GM23338 (cell line): Measurements from ENCODE around the gene ZGPAT. TPM values are rescaled to one million over a fixed set of nuclear protein-coding genes. Genes with fewer than 3 reads are reported as not detected.

Experiments
- ATAC-seq: fragments of 200-7000 bp; cut with Tn5 transposase; 3 replicates; pipeline ENCODE4 v1.9.1; 2020
- DNase-seq: peaks from one replicate; pipeline ENCODE4 v3.0.0-alpha.2; 2015; ENCODE audit warnings: low spot score
- H2AFZ ChIP-seq: fragments of 200-600 bp; sonication (generic); 2 replicates; pipeline ENCODE4 v1.8.0; 2016; ENCODE audit warnings: antibody characterized with exemption, mild to moderate bottlenecking, moderate library complexity
- H3F3A ChIP-seq: fragments of 200-600 bp; sonication (generic); replicated peaks from 2 replicates; pipeline ENCODE4 v1.8.0; 2017; ENCODE audit warnings: antibody characterized with exemption, mixed run types, low read depth
- H3K27ac ChIP-seq: fragments of 200-600 bp; sonication (generic); 2 replicates; pipeline ENCODE4 v1.6.1; 2016; ENCODE audit warnings: low read depth
- H3K27me3 ChIP-seq: fragments of 200-600 bp; sonication (generic); 2 replicates; pipeline ENCODE4 v1.8.0; 2016; ENCODE audit warnings: mild to moderate bottlenecking, mixed run types, moderate library complexity; ENCODE audit not compliant: insufficient read depth
- H3K36me3 ChIP-seq: fragments of 200-600 bp; sonication (generic); 2 replicates; pipeline ENCODE4 v1.8.0; 2016; ENCODE audit warnings: mild to moderate bottlenecking; ENCODE audit not compliant: insufficient read depth
- H3K4me1 ChIP-seq: fragments of 200-600 bp; sonication (generic); 2 replicates; pipeline ENCODE4 v1.8.0; 2016; ENCODE audit warnings: mild to moderate bottlenecking, moderate library complexity; ENCODE audit not compliant: insufficient read depth
- H3K4me2 ChIP-seq: fragments of 200-600 bp; sonication (generic); 2 replicates; pipeline ENCODE4 v1.7.1; 2017; ENCODE audit warnings: mixed run types
- H3K4me3 ChIP-seq: fragments of 200-600 bp; sonication (generic); 2 replicates; pipeline ENCODE4 v1.6.1; 2016; ENCODE audit warnings: mixed run types
- H3K79me2 ChIP-seq: fragments of 200-600 bp; sonication (generic); replicated peaks from 2 replicates; pipeline ENCODE4 v1.8.0; 2017; ENCODE audit warnings: mild to moderate bottlenecking; ENCODE audit not compliant: insufficient read depth
- H3K9me2 ChIP-seq: fragments of 200-600 bp; sonication (generic); 2 replicates; pipeline ENCODE4 v1.8.0; 2017; ENCODE audit not compliant: insufficient read depth
- H4K20me1 ChIP-seq: fragments of 200-600 bp; sonication (generic); replicated peaks from 2 replicates; pipeline ENCODE4 v1.8.0; 2017; ENCODE audit warnings: mild to moderate bottlenecking; ENCODE audit not compliant: insufficient read depth
- H3K27ac Mint-ChIP-seq: 2 replicates; pipeline ENCODE4 v1.8.0; 2020; ENCODE audit warnings: inconsistent platforms, mild to moderate bottlenecking, moderate library complexity, mixed read lengths
- H3K27me3 Mint-ChIP-seq: 3 replicates; pipeline ENCODE4 v1.8.0; 2022; ENCODE audit warnings: low read depth, mild to moderate bottlenecking, moderate library complexity, mixed read lengths, inconsistent platforms; ENCODE audit not compliant: insufficient read depth, poor library complexity
- H3K36me3 Mint-ChIP-seq: 3 replicates; pipeline ENCODE4 v1.8.0; 2021; ENCODE audit warnings: low read depth, mild to moderate bottlenecking, inconsistent platforms, moderate library complexity, mixed read lengths
- H3K4me1 Mint-ChIP-seq: 3 replicates; pipeline ENCODE4 v1.8.0; 2020; ENCODE audit warnings: mild to moderate bottlenecking, inconsistent platforms, mixed read lengths
- H3K4me3 Mint-ChIP-seq: 3 replicates; pipeline ENCODE4 v1.8.0; 2021; ENCODE audit warnings: moderate library complexity, mild to moderate bottlenecking, inconsistent platforms, mixed read lengths
- H3K9me3 Mint-ChIP-seq: 3 replicates; pipeline ENCODE4 v1.8.0; 2020; ENCODE audit warnings: moderate library complexity, mild to moderate bottlenecking, inconsistent platforms, mixed read lengths
- EZH2phosphoT487 ChIP-seq: fragments of 200-600 bp; sonication (generic); IDR thresholded peaks from one replicate; pipeline ENCODE4 v1.8.1; 2018; ENCODE audit warnings: antibody characterized with exemption; ENCODE audit not compliant: unreplicated experiment
- JUNB ChIP-seq: IDR thresholded peaks from one replicate; pipeline ENCODE4 v1.6.1; 2016; ENCODE audit warnings: antibody characterized with exemption; ENCODE audit not compliant: unreplicated experiment
- ZNF114 ChIP-seq: fragments of 250-450 bp; sonication (Bioruptor Pico); IDR thresholded peaks from 2 replicates; pipeline ENCODE4 v1.5.0; 2020; ENCODE audit warnings: mild to moderate bottlenecking, moderate library complexity
- ZNF331 ChIP-seq: fragments of 250-450 bp; sonication (Bioruptor Pico); IDR thresholded peaks from 2 replicates; pipeline ENCODE4 v1.5.0; 2020; ENCODE audit warnings: low read depth, mild to moderate bottlenecking, moderate library complexity
- polyA plus RNA-seq: library from polyadenylated mRNA; unstranded; fragments of >200 nt; fragmentation: Nextera tagmentation; extraction: Ambion mirVana; gene quantifications from 2 replicates; pipeline ENCODE4 v1.2.1, GENCODE V29; 2016
- total RNA-seq: library from RNA; depleted of rRNA; stranded (reverse); fragments of >200 nt; shearing (Covaris generic); gene quantifications from 2 replicates; pipeline ENCODE4 v1.2.3, GENCODE V29; 2014
- TF ChIP-seq, protein P1 (sequence below): fragments of 250-450 bp; sonication (Bioruptor Pico); IDR thresholded peaks from 2 replicates; pipeline ENCODE4 v1.5.0; 2020; ENCODE audit warnings: mild to moderate bottlenecking, moderate library complexity
- TF ChIP-seq, protein P2 (sequence below), 2 experiments: fragments of 200-600 bp in 1 of 2; sonication (generic) in 1 of 2; conservative IDR thresholded peaks; 2 replicates each; pipeline versions ENCODE4 v1.5.1 to v1.6.1; 2016 to 2017; ENCODE audit warnings: antibody characterized with exemption in 2 of 2, low read depth in 2 of 2, mild to moderate bottlenecking in 2 of 2, moderate library complexity in 1 of 2
- TF ChIP-seq, protein P3 (sequence below): IDR thresholded peaks from one replicate; pipeline ENCODE4 v1.6.1; 2018; ENCODE audit warnings: antibody characterized with exemption; ENCODE audit not compliant: unreplicated experiment

Gene ZGPAT
- total and polyA plus RNA-seq, 2 experiments from 2014 or later = 25.0 to 39.2 TPM

DNA sequence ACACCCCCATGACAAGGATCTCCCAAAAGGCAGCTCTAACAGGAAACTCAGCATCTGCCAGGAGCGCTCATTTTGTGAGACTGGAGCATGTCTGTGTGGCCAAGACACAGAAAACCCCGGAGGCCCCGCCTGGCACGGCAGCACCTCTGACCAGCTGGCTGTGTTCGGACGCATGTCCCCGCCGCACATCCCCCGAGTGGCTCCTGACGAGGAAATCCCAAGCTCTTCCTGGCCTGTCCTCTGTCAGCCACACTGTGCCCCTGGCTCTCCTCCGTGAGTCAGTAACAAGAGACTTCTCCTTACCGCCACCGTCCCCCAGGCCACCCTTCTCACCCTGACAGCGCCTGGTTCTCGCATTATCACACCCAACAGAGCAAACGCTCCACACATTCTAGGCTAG, 46.2 kb downstream of the ZGPAT start:
- H3K4me3 Mint-ChIP-seq = no peak overlapping the region

More for the DNA sequence above, 46.2 kb downstream of the ZGPAT start:
- ATAC-seq (no peak), DNase-seq (peak; percentile 33)
- Histone ChIP-seq H3K79me2 (no peaks in the 10 kb centered on the region), H3K27ac (no peak overlapping the region), H3K4me2 (no peak overlapping the region), H3K9me2 (no peaks in the 10 kb centered on the region), H3K4me1 (peaks cover 4% of the 10 kb centered on the region; the same call in 1 of the 2 replicates), H3F3A (peaks cover 19% of the 10 kb centered on the region), H3K4me3 (no peak overlapping the region), H3K36me3 (no peaks in the 10 kb centered on the region), H3K27me3 (no peaks in the 10 kb centered on the region), H4K20me1 (no peaks in the 10 kb centered on the region), H2AFZ (no peak overlapping the region)
- H3K36me3 Mint-ChIP-seq = peaks cover 3% of the 10 kb centered on the region; the same call in 2 of the 3 replicates
- peaks cover 13% of the 10 kb centered on the region for H3K4me1 Mint-ChIP-seq
- no peak for TF ChIP-seq ZNF114 (CRISPR knock-in tag)
- TF ChIP-seq JUNB = no peak
- TF ChIP-seq, protein P1, sequence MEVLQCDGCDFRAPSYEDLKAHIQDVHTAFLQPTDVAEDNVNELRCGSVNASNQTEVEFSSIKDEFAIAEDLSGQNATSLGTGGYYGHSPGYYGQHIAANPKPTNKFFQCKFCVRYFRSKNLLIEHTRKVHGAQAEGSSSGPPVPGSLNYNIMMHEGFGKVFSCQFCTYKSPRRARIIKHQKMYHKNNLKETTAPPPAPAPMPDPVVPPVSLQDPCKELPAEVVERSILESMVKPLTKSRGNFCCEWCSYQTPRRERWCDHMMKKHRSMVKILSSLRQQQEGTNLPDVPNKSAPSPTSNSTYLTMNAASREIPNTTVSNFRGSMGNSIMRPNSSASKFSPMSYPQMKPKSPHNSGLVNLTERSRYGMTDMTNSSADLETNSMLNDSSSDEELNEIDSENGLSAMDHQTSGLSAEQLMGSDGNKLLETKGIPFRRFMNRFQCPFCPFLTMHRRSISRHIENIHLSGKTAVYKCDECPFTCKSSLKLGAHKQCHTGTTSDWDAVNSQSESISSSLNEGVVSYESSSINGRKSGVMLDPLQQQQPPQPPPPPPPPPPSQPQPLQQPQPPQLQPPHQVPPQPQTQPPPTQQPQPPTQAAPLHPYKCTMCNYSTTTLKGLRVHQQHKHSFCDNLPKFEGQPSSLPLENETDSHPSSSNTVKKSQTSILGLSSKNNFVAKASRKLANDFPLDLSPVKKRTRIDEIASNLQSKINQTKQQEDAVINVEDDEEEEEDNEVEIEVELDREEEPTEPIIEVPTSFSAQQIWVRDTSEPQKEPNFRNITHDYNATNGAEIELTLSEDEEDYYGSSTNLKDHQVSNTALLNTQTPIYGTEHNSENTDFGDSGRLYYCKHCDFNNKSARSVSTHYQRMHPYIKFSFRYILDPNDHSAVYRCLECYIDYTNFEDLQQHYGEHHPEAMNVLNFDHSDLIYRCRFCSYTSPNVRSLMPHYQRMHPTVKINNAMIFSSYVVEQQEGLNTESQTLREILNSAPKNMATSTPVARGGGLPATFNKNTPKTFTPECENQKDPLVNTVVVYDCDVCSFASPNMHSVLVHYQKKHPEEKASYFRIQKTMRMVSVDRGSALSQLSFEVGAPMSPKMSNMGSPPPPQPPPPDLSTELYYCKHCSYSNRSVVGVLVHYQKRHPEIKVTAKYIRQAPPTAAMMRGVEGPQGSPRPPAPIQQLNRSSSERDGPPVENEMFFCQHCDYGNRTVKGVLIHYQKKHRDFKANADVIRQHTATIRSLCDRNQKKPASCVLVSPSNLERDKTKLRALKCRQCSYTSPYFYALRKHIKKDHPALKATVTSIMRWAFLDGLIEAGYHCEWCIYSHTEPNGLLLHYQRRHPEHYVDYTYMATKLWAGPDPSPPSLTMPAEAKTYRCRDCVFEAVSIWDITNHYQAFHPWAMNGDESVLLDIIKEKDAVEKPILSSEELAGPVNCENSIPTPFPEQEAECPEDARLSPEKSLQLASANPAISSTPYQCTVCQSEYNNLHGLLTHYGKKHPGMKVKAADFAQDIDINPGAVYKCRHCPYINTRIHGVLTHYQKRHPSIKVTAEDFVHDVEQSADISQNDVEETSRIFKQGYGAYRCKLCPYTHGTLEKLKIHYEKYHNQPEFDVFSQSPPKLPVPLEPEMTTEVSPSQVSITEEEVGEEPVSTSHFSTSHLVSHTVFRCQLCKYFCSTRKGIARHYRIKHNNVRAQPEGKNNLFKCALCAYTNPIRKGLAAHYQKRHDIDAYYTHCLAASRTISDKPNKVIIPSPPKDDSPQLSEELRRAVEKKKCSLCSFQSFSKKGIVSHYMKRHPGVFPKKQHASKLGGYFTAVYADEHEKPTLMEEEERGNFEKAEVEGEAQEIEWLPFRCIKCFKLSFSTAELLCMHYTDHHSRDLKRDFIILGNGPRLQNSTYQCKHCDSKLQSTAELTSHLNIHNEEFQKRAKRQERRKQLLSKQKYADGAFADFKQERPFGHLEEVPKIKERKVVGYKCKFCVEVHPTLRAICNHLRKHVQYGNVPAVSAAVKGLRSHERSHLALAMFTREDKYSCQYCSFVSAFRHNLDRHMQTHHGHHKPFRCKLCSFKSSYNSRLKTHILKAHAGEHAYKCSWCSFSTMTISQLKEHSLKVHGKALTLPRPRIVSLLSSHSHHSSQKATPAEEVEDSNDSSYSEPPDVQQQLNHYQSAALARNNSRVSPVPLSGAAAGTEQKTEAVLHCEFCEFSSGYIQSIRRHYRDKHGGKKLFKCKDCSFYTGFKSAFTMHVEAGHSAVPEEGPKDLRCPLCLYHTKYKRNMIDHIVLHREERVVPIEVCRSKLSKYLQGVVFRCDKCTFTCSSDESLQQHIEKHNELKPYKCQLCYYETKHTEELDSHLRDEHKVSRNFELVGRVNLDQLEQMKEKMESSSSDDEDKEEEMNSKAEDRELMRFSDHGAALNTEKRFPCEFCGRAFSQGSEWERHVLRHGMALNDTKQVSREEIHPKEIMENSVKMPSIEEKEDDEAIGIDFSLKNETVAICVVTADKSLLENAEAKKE (CRISPR knock-in tag) = no peak
- TF ChIP-seq, protein P2, sequence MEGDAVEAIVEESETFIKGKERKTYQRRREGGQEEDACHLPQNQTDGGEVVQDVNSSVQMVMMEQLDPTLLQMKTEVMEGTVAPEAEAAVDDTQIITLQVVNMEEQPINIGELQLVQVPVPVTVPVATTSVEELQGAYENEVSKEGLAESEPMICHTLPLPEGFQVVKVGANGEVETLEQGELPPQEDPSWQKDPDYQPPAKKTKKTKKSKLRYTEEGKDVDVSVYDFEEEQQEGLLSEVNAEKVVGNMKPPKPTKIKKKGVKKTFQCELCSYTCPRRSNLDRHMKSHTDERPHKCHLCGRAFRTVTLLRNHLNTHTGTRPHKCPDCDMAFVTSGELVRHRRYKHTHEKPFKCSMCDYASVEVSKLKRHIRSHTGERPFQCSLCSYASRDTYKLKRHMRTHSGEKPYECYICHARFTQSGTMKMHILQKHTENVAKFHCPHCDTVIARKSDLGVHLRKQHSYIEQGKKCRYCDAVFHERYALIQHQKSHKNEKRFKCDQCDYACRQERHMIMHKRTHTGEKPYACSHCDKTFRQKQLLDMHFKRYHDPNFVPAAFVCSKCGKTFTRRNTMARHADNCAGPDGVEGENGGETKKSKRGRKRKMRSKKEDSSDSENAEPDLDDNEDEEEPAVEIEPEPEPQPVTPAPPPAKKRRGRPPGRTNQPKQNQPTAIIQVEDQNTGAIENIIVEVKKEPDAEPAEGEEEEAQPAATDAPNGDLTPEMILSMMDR (conservative IDR thresholded peaks at IDR 0.05; ENCODE audit: low read depth in 2 of 2) = no peak
- TF ChIP-seq ZNF331 (CRISPR knock-in tag) = no peak
- TF ChIP-seq EZH2phosphoT487 = no peak
- TF ChIP-seq, protein P3, sequence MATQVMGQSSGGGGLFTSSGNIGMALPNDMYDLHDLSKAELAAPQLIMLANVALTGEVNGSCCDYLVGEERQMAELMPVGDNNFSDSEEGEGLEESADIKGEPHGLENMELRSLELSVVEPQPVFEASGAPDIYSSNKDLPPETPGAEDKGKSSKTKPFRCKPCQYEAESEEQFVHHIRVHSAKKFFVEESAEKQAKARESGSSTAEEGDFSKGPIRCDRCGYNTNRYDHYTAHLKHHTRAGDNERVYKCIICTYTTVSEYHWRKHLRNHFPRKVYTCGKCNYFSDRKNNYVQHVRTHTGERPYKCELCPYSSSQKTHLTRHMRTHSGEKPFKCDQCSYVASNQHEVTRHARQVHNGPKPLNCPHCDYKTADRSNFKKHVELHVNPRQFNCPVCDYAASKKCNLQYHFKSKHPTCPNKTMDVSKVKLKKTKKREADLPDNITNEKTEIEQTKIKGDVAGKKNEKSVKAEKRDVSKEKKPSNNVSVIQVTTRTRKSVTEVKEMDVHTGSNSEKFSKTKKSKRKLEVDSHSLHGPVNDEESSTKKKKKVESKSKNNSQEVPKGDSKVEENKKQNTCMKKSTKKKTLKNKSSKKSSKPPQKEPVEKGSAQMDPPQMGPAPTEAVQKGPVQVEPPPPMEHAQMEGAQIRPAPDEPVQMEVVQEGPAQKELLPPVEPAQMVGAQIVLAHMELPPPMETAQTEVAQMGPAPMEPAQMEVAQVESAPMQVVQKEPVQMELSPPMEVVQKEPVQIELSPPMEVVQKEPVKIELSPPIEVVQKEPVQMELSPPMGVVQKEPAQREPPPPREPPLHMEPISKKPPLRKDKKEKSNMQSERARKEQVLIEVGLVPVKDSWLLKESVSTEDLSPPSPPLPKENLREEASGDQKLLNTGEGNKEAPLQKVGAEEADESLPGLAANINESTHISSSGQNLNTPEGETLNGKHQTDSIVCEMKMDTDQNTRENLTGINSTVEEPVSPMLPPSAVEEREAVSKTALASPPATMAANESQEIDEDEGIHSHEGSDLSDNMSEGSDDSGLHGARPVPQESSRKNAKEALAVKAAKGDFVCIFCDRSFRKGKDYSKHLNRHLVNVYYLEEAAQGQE = no peak
- peaks cover 5% of the 10 kb centered on the region for H3K27me3 Mint-ChIP-seq
- H3K9me3 Mint-ChIP-seq = no peaks in the 10 kb centered on the region; the same call in 2 of the 3 replicates
- no peak overlapping the region for H3K27ac Mint-ChIP-seq
